AG09309 (cell line): ENCODE data around the gene TMEM154.

ENCODE experiments used
- DNase-seq: peaks from one replicate; pipeline ENCODE4 v3.0.0-alpha.2; 2010; ENCODE audit warnings: low read depth
- H3K4me3 ChIP-seq: 2 replicates; pipeline ENCODE4 v1.5.1; 2011; ENCODE audit warnings: mild to moderate bottlenecking, low read depth, low read length, moderate library complexity; ENCODE audit not compliant: control insufficient read depth
- CTCF ChIP-seq: IDR thresholded peaks from 2 replicates; pipeline ENCODE4 v1.5.1; 2011; ENCODE audit warnings: mild to moderate bottlenecking, low read depth, low read length, inconsistent platforms; ENCODE audit not compliant: insufficient read depth, control insufficient read depth; ENCODE audit errors: missing control alignments

TMEM154 gene

GRCh38 chr4:152633118-152633517, 46.7 kb downstream of the TMEM154 start:
- DNase-seq: no peak
- TF ChIP-seq CTCF: no peak
- no peak overlapping the region for H3K4me3 ChIP-seq

- no peak for DNase-seq
- no peak for TF ChIP-seq CTCF
- H3K4me3 ChIP-seq: no peak overlapping the region
Measured at GRCh38 chr4:152630324-152630723, 49.5 kb downstream of the TMEM154 start.

GRCh38 chr4:152629908-152630307, 49.9 kb downstream of the TMEM154 start:
- no peak for TF ChIP-seq CTCF
- no peak overlapping the region for H3K4me3 ChIP-seq
- DNase-seq: no peak

DNA sequence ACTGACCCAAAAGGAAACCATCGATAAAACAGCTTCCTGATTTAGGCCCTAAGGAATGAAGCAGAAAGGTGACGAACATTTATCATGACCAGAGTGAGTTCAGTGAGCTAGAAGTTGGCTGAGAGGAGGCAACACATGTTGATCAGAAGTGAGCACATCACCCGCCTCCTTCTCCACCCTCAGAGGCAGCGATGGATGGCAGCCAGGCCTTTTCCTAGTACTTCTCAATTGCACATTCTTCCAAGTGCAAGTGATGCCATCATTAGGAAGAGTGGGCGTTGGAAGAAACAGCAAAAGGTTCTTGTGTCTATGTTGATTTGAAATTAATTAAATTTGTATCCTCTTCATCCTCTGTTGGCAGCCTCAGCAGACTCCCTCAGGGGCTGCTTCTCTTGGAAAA, 51.7 kb downstream of the TMEM154 start:
- no peak for DNase-seq
- no peak for TF ChIP-seq CTCF
- H3K4me3 ChIP-seq: no peak overlapping the region

DNA sequence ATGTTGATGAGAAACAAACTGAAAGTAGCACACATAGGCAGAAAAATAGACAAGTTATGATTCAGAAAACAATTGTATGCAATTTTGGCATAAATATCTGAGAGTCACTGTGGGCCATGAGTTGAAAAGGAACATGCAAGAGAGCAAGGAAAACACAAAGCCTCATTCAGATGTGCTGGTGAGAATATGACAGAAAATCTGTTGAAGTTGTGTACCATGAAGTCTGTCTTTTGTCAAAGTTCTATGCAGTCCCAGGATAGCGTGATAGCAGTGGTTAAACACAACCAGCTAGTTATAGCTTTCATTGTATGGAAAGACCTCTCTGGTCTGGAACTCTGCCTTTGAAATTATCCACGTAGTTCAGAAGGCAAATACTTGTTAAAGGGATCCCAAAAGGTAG, 53.0 kb downstream of the TMEM154 start:
- DNase-seq: no peak
- H3K4me3 ChIP-seq: no peak overlapping the region
- no peak for TF ChIP-seq CTCF

DNA sequence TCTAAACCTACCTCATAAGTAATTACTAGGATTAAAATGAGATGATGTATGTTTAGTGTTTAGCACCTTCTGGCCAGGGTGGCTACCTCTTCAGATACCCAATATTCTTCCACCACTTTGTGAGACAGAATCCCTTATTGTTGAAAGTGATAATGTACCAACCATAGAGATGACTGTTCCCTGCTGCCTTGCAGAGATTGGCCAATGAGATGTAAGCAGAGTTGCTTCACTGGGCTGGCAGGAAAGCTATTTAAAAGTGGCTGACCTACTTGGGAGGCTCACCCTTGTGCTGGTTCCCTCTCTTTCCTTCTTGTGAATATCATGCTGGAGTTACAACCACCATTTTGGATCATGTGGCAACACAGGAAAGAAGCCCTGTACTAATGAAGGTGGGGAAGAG, 58.9 kb downstream of the TMEM154 start:
- no peak for DNase-seq
- no peak for TF ChIP-seq CTCF
- H3K4me3 ChIP-seq: no peak overlapping the region

DNA sequence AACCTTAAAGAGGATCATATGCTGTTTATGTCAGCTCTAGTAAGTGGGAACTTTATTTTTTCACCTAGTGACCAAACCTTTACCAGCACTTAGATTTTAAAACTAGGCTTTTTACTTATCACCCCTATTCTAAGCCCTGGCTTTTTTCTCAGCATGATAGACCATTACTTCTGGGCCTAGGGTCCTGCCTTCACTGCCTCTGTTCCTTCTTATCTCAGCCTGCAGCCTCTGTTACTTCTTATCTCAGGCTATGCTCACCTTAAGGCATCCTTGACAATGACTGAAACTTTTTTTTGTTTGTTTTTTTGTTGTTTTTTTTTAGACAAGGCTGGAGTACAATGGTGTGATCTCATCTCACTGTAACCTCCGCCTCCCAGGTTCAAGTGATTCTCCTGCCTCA, 59.6 kb downstream of the TMEM154 start:
- H3K4me3 ChIP-seq: no peak overlapping the region
- DNase-seq: no peak
- no peak for TF ChIP-seq CTCF
